Activated CD8-positive, alpha-beta memory T cell treated with anti-CD3 and anti-CD28 coated beads, Interleukin-2, amount 50 U/mL, for 4 hours (primary cell): ENCODE measurements around the gene DSC3.

Experiments used
- DNase-seq: peaks from one replicate; pipeline ENCODE4 v3.0.0-alpha.2; 2020

DSC3 gene

GRCh38 chr18:30969670-30970170 is 72.8 kb downstream of the DSC3 start:
- no peak for DNase-seq

- DNase-seq, result no peak
These were observed 74.8 kb downstream of the DSC3 start for GRCh38 chr18:30967701-30968100.

GRCh38 chr18:30965237-30965636 is 77.3 kb downstream of the DSC3 start:
- DNase-seq, result no peak

GRCh38 chr18:30960661-30961060 is 81.9 kb downstream of the DSC3 start:
- no peak for DNase-seq

- no peak for DNase-seq
These were observed 85.5 kb downstream of the DSC3 start for GRCh38 chr18:30957066-30957465.

GRCh38 chr18:30954262-30954661 is 88.3 kb downstream of the DSC3 start:
- DNase-seq, result no peak

- DNase-seq, result no peak
These were observed 96.8 kb downstream of the DSC3 start for GRCh38 chr18:30945761-30946160.

GRCh38 chr18:30944773-30945417 is 97.6 kb downstream of the DSC3 start:
- DNase-seq, result no peak

GRCh38 chr18:30940952-30941539 is 101.5 kb downstream of the DSC3 start:
- no peak for DNase-seq
